ENCODE data around the gene FAM174C. TPM values are rescaled to one million over a fixed set of nuclear protein-coding genes. Genes with fewer than 3 reads are reported as not detected.
A peak's percentile ranks its signal among the peaks of the same experiment; 100 is the strongest.

FAM174C gene
- total RNA-seq, 1 experiment from 2014 or later: 77.1 TPM

GRCh38 chr19:1312767-1313694 lies 37.7 kb downstream of the FAM174C start:
- no peaks in the 10 kb centered on the region for H3K36me3 ChIP-seq (ENCODE audit: control insufficient read depth in 1 of 2, insufficient read depth in 2 of 2, low read length in 2 of 2)
- H3K4me1 ChIP-seq (ENCODE audit: control insufficient read depth in 1 of 2, insufficient read depth in 2 of 2, low read length in 2 of 2): peaks cover 12 to 38% of the 10 kb centered on the region in 2 experiments
- H3K27me3 ChIP-seq (ENCODE audit: insufficient read depth, low read length): 0 out of 2 replicates have a peak, but pooled peaks cover 4% of the 10 kb centered on the region
- H3K9ac ChIP-seq (ENCODE audit: low read length): peak overlapping the region; percentile 36; the same call in 1 of the 2 replicates
- H3K27ac ChIP-seq (ENCODE audit: low read depth, low read length): 0 out of 2 replicates have a peak overlapping the region, but pooled peaks have one; percentile 13
- intact Hi-C loops (cut with micrococcal nuclease): no loop called here
- H3K4me3 ChIP-seq (replicated peaks in 1 of 2; ENCODE audit: low read depth in 1 of 2, low read length in 2 of 2): peak overlapping the region in 1 of 2 experiments; percentile 30; a peak in 2 of 4 replicates
- no peaks in the 10 kb centered on the region for H4K20me1 ChIP-seq (ENCODE audit: insufficient read depth)
- ChIA-PET POLR2A (interaction anchor here (2.2 kb wide), 1 partner anchor 44 kb away, joined by 11 read pairs; the partner anchor contains the start of gene CIRBP), RAD21 (ENCODE audit: low non-redundant PET in 1 of 2, low total read pairs in 2 of 2, uncharacterized antibody in 2 of 2, unreplicated experiment in 2 of 2) (interaction anchor here in 1 of 2 experiments (0.8 kb wide), 1 partner anchor 33 kb away, joined by 3 read pairs; no protein-coding TSS in a partner anchor), CTCF (interaction anchor here (0.7 to 1.7 kb wide), 4 partner anchors 12 to 69 kb away, joined by 3 to 4 read pairs (median 4); no protein-coding TSS in a partner anchor)
- H3K79me2 ChIP-seq (ENCODE audit: insufficient read depth, low read length): no peaks in the 10 kb centered on the region
- H2AFZ ChIP-seq (ENCODE audit: low read depth, low read length, poor library complexity, severe bottlenecking): no peak overlapping the region
- no TSS peak for BruUV-seq (replicated peaks)
- H3K9me2 ChIP-seq (ENCODE audit: insufficient read depth): no peaks in the 10 kb centered on the region
- DNase-seq (ENCODE audit: low read depth, low spot score): peak; percentile 23
- H3K4me2 ChIP-seq (ENCODE audit: low read length): peak overlapping the region; percentile 73
- TF ChIP-seq CTCF (IDR thresholded peaks at IDR 0.05 in 2 of 3, conservative IDR thresholded peaks at IDR 0.05 in 1 of 3; ENCODE audit: borderline replicate concordance in 1 of 3, insufficient read depth in 1 of 3, low read depth in 2 of 3, low read length in 2 of 3) (no peak), YY1 (IDR thresholded peaks at IDR 0.05; ENCODE audit: extremely low read depth, insufficient replicate concordance, low read depth, low read length) (no peak)
- no peaks in the 10 kb centered on the region for H3K9me3 ChIP-seq (ENCODE audit: control insufficient read depth in 1 of 2, insufficient read depth in 1 of 2, low read depth in 1 of 2, low read length in 2 of 2)
- peak; percentile 70 for ATAC-seq
